Endothelial cell of hepatic sinusoid (primary cell): ENCODE data around the gene SSBP1.
"Not testable (repeated sequence)": the region's sequence is repeated elsewhere in the genome, so short reads cannot be mapped to it uniquely, and the experiment has no call there.

Experiments
- in situ Hi-C: cut with HindIII; loops from 2 replicates; pipeline ENCODE4 v1.10.0; 2017; ENCODE audit warnings: low sequenced_read_pairs

Gene SSBP1

GRCh38 chr7:141709318-141709717 lies 28.8 kb upstream of the SSBP1 start:
- in situ Hi-C loops: no loop called here

- in situ Hi-C loops: no loop called here
These were observed 28.4 kb upstream of the SSBP1 start for GRCh38 chr7:141709749-141710148.

GRCh38 chr7:141710301-141710700 lies 27.9 kb upstream of the SSBP1 start:
- in situ Hi-C loops: no loop called here

- in situ Hi-C loops: no loop called here
These were observed 25.4 kb upstream of the SSBP1 start for GRCh38 chr7:141712603-141713255.

- in situ Hi-C loops: no loop called here
These were observed 24.3 kb upstream of the SSBP1 start for GRCh38 chr7:141713890-141714289.

- in situ Hi-C loops: no loop called here
These were observed 23.6 kb upstream of the SSBP1 start for GRCh38 chr7:141714571-141714970.

GRCh38 chr7:141715018-141715417 lies 23.1 kb upstream of the SSBP1 start:
- in situ Hi-C loops: no loop called here

- in situ Hi-C loops: no loop called here
These were observed 22.1 kb upstream of the SSBP1 start for GRCh38 chr7:141715794-141716689.

- in situ Hi-C loops: no loop called here
These were observed 20.7 kb upstream of the SSBP1 start for GRCh38 chr7:141717450-141717849.

- in situ Hi-C loops: no loop called here
These were observed 15.6 kb upstream of the SSBP1 start for GRCh38 chr7:141722529-141722928.

- in situ Hi-C loops: loop anchor here (5.0 kb wide), 1 partner anchor 52 kb away; no protein-coding TSS in a partner anchor
These were observed 9.1 kb upstream of the SSBP1 start for GRCh38 chr7:141729020-141729419.

GRCh38 chr7:141731476-141732149 lies 6.5 kb upstream of the SSBP1 start:
- in situ Hi-C loops: no loop called here

- in situ Hi-C loops: no loop called here
These were observed 881 bp upstream of the SSBP1 start for GRCh38 chr7:141737118-141737835.

- in situ Hi-C loops: no loop called here
These were observed 445 bp downstream of the SSBP1 start for GRCh38 chr7:141738592-141739013.

GRCh38 chr7:141739250-141739649 lies 1.1 kb downstream of the SSBP1 start:
- in situ Hi-C loops: no loop called here

- in situ Hi-C loops: no loop called here
These were observed 4.1 kb downstream of the SSBP1 start for GRCh38 chr7:141742229-141742628.

- in situ Hi-C loops: no loop called here
These were observed 6.0 kb downstream of the SSBP1 start for GRCh38 chr7:141744131-141744530.

GRCh38 chr7:141748396-141748795 lies 10.2 kb downstream of the SSBP1 start:
- in situ Hi-C loops: no loop called here

GRCh38 chr7:141751904-141752303 lies 13.7 kb downstream of the SSBP1 start:
- in situ Hi-C loops: not testable (repeated sequence)

- in situ Hi-C loops: no loop called here
These were observed 14.5 kb downstream of the SSBP1 start for GRCh38 chr7:141752634-141753033.

GRCh38 chr7:141754939-141755338 lies 16.8 kb downstream of the SSBP1 start:
- in situ Hi-C loops: no loop called here
